ENCODE results near the gene DPH6. TPM values are rescaled to one million over a fixed set of nuclear protein-coding genes. Genes with fewer than 3 reads are reported as not detected.
"Not testable (repeated sequence)": the region's sequence is repeated elsewhere in the genome, so short reads cannot be mapped to it uniquely, and the experiment has no call there.

The DPH6 gene
- total RNA-seq, 1 experiment from 2014 or later = 5.3 TPM

DNA sequence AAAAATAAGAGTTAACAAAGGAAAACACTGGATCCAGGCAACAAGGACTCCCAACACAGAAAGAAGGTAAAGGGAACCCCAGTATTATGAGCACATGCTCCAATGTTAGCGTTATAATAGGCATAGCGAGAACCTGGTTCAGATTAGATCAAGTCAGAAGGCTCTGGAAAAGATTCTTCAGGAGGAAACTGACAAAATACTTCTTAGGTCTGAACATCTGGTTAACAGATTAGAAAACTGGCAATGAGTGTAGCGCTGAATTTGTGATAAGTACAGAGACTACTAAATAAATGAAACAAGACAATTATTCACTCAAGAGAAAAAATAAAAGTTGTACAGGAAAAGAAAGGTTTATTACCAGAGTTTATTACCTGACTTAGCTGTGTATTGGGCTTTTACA, 146.1 kb downstream of the DPH6 start:
- TF ChIP-seq, protein P1, sequence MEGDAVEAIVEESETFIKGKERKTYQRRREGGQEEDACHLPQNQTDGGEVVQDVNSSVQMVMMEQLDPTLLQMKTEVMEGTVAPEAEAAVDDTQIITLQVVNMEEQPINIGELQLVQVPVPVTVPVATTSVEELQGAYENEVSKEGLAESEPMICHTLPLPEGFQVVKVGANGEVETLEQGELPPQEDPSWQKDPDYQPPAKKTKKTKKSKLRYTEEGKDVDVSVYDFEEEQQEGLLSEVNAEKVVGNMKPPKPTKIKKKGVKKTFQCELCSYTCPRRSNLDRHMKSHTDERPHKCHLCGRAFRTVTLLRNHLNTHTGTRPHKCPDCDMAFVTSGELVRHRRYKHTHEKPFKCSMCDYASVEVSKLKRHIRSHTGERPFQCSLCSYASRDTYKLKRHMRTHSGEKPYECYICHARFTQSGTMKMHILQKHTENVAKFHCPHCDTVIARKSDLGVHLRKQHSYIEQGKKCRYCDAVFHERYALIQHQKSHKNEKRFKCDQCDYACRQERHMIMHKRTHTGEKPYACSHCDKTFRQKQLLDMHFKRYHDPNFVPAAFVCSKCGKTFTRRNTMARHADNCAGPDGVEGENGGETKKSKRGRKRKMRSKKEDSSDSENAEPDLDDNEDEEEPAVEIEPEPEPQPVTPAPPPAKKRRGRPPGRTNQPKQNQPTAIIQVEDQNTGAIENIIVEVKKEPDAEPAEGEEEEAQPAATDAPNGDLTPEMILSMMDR (IDR thresholded peaks at IDR 0.05; ENCODE audit: unreplicated experiment) = no peak
- no peak overlapping the region for H3K4me3 Mint-ChIP-seq (ENCODE audit: low read depth, unreplicated experiment)
- CTCF ChIA-PET = no interaction called here
- DNase-seq = no peak
- H3K27ac Mint-ChIP-seq (ENCODE audit: unreplicated experiment) = no peak overlapping the region
- H3K4me1 Mint-ChIP-seq (ENCODE audit: low read depth, unreplicated experiment) = no peaks in the 10 kb centered on the region
- H3K9me3 Mint-ChIP-seq (ENCODE audit: low read depth, unreplicated experiment) = no peaks in the 10 kb centered on the region
- intact Hi-C loops (cut with micrococcal nuclease; ENCODE audit: unreplicated experiment) = no loop called here
- no peaks in the 10 kb centered on the region for H3K27me3 Mint-ChIP-seq (ENCODE audit: unreplicated experiment)
- no TSS peak for BruUV-seq (replicated peaks)
- no peaks in the 10 kb centered on the region for H3K36me3 Mint-ChIP-seq (ENCODE audit: insufficient read depth, unreplicated experiment)

DNA sequence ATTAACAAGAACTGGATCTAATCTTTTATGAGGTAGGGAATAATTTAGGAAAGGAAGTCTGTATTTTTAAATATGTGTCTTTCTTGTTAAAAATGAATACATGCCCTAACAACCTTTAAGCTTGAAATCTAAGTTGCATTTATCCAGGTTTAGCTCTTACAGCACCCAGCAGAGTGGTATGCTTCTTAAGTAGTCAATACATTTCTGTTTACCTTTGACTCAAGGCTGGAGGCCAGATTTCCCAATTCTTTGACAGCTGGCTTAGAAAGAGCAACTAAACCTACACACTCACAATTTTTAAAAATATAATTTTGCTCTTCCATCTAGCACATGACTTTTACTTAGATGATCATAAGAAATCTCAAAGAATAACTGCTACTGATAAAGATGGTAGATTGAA, 148.9 kb downstream of the DPH6 start:
- no peak for DNase-seq
- H3K27me3 Mint-ChIP-seq (ENCODE audit: unreplicated experiment) = no peaks in the 10 kb centered on the region
- H3K4me1 Mint-ChIP-seq (ENCODE audit: low read depth, unreplicated experiment) = no peaks in the 10 kb centered on the region
- H3K36me3 Mint-ChIP-seq (ENCODE audit: insufficient read depth, unreplicated experiment) = no peaks in the 10 kb centered on the region
- intact Hi-C loops (cut with micrococcal nuclease; ENCODE audit: unreplicated experiment) = no loop called here
- H3K27ac Mint-ChIP-seq (ENCODE audit: unreplicated experiment) = no peak overlapping the region
- no peak overlapping the region for H3K4me3 Mint-ChIP-seq (ENCODE audit: low read depth, unreplicated experiment)
- H3K9me3 Mint-ChIP-seq (ENCODE audit: low read depth, unreplicated experiment) = no peaks in the 10 kb centered on the region
- TF ChIP-seq, protein P1 (IDR thresholded peaks at IDR 0.05; ENCODE audit: unreplicated experiment) = no peak
- no TSS peak for BruUV-seq (replicated peaks)
- CTCF ChIA-PET = no interaction called here

- BruUV-seq (replicated peaks) = no TSS peak
Observed at GRCh38 chr15:35394416-35394815, 151.5 kb downstream of the DPH6 start.

DNA sequence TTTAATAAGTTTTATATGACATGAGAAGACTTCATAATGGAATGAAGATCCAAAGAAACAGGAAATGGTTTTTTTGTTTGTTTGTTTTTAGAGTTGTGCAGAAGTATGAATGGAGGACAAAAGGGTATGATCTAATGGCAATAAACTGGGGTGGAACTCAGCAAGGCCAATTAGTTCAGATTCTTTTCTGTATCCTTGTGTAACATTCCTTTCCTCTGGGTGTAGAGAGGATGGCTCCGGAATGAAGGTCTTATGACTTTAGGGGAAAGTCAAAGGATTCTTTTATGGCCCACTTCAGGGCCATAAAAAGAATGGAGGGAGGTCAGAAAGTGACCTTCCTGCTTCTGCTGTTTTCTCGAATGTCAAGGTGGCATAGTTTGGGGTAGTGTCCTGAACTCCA, 152.6 kb downstream of the DPH6 start:
- Mint-ChIP-seq H3K4me3 (ENCODE audit: low read depth, unreplicated experiment) (no peak overlapping the region), H3K4me1 (ENCODE audit: low read depth, unreplicated experiment) (no peaks in the 10 kb centered on the region), H3K36me3 (ENCODE audit: insufficient read depth, unreplicated experiment) (no peaks in the 10 kb centered on the region), H3K27ac (ENCODE audit: unreplicated experiment) (no peak overlapping the region), H3K27me3 (ENCODE audit: unreplicated experiment) (no peaks in the 10 kb centered on the region), H3K9me3 (ENCODE audit: low read depth, unreplicated experiment) (no peaks in the 10 kb centered on the region)
- TF ChIP-seq, protein P1 (IDR thresholded peaks at IDR 0.05; ENCODE audit: unreplicated experiment) = no peak
- BruUV-seq (replicated peaks) = no TSS peak
- CTCF ChIA-PET = no interaction called here
- DNase-seq = no peak
- intact Hi-C loops (cut with micrococcal nuclease; ENCODE audit: unreplicated experiment) = no loop called here

More at GRCh38 chr15:35394416-35394815, 151.5 kb downstream of the DPH6 start:
- CTCF ChIA-PET = no interaction called here
- H3K27ac Mint-ChIP-seq (ENCODE audit: unreplicated experiment) = no peak overlapping the region
- no peaks in the 10 kb centered on the region for H3K27me3 Mint-ChIP-seq (ENCODE audit: unreplicated experiment)
- no peaks in the 10 kb centered on the region for H3K36me3 Mint-ChIP-seq (ENCODE audit: insufficient read depth, unreplicated experiment)
- H3K9me3 Mint-ChIP-seq (ENCODE audit: low read depth, unreplicated experiment) = no peaks in the 10 kb centered on the region
- TF ChIP-seq, protein P1 (IDR thresholded peaks at IDR 0.05; ENCODE audit: unreplicated experiment) = no peak
- no peak overlapping the region for H3K4me3 Mint-ChIP-seq (ENCODE audit: low read depth, unreplicated experiment)
- intact Hi-C loops (cut with micrococcal nuclease; ENCODE audit: unreplicated experiment) = no loop called here
- no peaks in the 10 kb centered on the region for H3K4me1 Mint-ChIP-seq (ENCODE audit: low read depth, unreplicated experiment)
- no peak for DNase-seq

- H3K4me3 Mint-ChIP-seq (ENCODE audit: low read depth, unreplicated experiment); BruUV-seq (replicated peaks); H3K9me3 Mint-ChIP-seq (ENCODE audit: low read depth, unreplicated experiment); H3K4me1 Mint-ChIP-seq (ENCODE audit: low read depth, unreplicated experiment); intact Hi-C loops (cut with micrococcal nuclease; ENCODE audit: unreplicated experiment); DNase-seq; H3K27me3 Mint-ChIP-seq (ENCODE audit: unreplicated experiment); H3K36me3 Mint-ChIP-seq (ENCODE audit: insufficient read depth, unreplicated experiment); CTCF ChIA-PET; H3K27ac Mint-ChIP-seq (ENCODE audit: unreplicated experiment): not testable (repeated sequence)
Observed at GRCh38 chr15:35391408-35391984, 154.5 kb downstream of the DPH6 start.
